AG09319 (cell line): ENCODE data around the gene SUN5.
"Not testable (repeated sequence)": the region's sequence is repeated elsewhere in the genome, so short reads cannot be mapped to it uniquely, and the experiment has no call there.

Source experiments
- DNase-seq: peaks from one replicate; pipeline ENCODE4 v3.0.0-alpha.2; 2010; ENCODE audit warnings: low read depth; ENCODE audit errors: extremely low read depth
- TF ChIP-seq, protein P1 (sequence below): IDR thresholded peaks from 2 replicates; pipeline ENCODE4 v1.5.1; 2011; ENCODE audit warnings: low read depth, mild to moderate bottlenecking, inconsistent platforms, low read length, moderate library complexity

The SUN5 gene

DNA sequence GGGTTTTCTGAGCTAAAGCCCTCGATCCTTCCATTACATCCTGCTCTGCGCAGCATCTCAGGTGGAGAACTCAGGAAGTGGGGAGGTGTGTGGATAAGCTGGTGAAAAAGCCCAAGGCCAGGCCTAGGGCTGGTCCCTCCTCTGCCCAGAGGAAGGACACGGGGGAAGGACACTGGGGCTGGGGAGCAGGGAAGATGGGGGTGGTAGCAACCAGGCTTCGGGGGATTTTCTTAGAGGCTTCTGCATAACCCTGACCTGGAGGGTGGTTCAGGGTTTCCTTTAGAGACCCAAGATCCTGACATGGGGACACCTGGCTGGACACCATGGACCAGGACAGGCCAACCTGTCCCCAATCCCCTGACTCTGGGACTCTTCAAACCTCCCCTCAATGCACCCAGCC is 37.9 kb downstream of the SUN5 start:
- TF ChIP-seq, protein P1, sequence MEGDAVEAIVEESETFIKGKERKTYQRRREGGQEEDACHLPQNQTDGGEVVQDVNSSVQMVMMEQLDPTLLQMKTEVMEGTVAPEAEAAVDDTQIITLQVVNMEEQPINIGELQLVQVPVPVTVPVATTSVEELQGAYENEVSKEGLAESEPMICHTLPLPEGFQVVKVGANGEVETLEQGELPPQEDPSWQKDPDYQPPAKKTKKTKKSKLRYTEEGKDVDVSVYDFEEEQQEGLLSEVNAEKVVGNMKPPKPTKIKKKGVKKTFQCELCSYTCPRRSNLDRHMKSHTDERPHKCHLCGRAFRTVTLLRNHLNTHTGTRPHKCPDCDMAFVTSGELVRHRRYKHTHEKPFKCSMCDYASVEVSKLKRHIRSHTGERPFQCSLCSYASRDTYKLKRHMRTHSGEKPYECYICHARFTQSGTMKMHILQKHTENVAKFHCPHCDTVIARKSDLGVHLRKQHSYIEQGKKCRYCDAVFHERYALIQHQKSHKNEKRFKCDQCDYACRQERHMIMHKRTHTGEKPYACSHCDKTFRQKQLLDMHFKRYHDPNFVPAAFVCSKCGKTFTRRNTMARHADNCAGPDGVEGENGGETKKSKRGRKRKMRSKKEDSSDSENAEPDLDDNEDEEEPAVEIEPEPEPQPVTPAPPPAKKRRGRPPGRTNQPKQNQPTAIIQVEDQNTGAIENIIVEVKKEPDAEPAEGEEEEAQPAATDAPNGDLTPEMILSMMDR: no peak
- no peak for DNase-seq

DNA sequence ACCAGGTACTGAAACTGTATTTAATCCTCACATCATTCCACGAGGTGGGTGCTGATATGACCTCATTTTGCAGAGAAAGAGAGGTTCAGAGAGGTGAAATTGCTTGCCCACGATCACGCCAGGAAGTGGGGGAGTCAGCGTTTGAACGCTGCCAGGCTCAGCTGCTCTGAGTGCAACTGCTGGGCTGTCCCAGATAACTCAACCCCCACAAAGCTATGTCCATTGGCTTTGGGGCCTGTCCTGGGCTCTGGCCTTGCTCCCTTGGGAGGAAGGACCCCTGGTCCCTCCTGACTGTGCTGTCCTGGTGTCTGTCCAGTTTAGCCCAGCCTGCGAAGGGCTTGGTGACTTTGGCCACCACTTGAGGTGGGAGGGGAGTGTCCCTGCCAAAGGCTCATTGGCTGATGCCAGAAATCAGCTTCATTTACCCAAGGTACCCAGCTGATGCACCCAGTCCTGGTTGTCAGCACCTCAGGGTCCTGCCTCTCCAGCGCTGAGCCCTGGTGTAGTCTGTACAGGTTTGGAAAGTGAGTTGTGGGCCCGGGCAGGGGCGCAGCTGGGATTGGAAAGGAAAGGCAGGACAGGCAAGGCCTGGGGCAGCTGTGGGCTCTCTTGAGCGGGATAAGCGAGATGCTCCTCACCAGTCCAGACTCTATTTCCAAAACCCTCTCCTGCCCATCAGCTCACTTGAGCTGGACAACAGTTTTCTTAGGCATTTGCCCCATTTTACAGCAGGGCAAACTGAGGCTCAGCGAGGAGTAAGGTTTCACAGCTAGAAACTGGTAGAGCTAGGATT is 38.5 kb downstream of the SUN5 start:
- TF ChIP-seq, protein P1: no peak

DNA sequence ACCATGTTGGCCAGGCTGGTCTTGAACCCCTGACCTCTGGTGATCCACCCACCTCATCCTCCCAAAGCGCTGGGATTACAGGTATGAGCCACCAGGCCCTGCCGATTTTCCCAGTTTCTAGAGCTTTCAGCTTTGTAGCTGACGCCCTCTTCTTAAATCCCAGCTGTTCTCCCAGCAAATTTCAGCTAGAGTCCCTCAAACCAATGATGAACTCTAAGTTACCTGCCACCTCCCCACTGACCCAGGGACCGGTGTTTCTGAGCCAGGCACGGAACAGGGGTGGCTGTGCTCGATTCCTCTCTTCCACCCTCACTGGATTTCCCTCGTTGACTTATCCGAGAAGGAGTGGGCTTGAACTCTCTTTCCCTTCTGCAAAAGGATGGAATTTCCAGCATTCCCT is 39.1 kb downstream of the SUN5 start:
- TF ChIP-seq, protein P1: no peak
- no peak for DNase-seq

More for the DNA sequence above, 38.5 kb downstream of the SUN5 start:
- DNase-seq: no peak

DNA sequence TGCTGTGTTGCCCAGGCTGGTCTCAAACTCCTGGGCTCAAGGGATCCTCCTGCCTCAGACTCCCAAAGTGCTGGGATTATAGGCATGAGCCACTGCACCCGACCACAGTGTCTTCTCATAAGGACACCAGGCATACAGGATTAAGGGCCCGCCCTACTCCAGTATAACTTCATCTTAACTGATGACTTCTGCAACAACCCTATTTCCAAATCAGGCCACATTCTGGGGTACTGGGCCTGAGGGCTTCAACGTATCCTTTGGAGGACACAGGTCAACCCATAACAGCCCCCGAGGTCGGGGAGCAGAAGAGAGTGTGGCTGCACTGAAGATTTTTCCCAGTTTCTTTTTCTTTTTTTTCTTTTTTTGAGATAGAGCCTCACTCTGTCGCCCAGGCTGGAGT is 39.7 kb downstream of the SUN5 start:
- no peak for DNase-seq
- TF ChIP-seq, protein P1: no peak

DNA sequence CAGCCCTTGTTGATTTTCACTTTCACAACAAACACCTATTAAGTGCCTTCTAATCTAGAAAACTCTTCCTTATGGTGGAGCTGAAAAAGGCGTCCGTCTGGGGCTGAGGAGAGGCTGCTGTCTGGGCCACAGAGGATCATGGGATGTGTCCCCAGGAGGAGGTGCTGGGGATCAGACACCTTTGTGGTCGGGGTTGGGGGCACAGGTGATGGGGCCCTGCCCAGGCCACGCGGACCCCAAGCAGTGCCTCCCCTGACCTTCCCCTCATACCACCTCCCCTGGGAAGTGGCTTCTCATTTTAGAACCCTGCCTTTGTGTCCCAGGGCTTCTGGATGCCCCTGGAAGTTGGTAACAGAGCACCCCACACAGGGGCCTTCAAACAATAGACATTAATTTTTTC is 41.1 kb downstream of the SUN5 start:
- TF ChIP-seq, protein P1: no peak

DNA sequence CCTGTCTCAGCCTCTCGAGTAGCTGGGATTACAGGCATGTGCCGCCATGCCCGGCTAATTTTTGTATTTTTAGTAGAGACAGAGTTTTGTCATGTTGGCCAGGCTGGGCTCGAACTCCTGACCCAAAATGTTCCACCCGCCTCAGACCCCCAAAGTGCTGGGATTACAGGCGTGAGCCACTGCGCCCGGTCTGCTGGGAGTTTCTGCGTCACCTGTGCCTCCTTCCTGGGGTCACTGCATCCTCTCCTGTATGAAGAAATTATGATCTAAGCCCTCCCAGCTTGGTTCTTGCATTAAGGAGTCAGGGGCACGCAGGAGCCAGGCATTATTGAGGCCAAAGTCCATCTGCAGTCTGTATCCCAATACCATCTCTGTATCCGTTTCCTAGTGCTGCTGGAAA is 41.6 kb downstream of the SUN5 start:
- not testable (repeated sequence) for DNase-seq

More for the DNA sequence above, 41.1 kb downstream of the SUN5 start:
- no peak for DNase-seq

DNA sequence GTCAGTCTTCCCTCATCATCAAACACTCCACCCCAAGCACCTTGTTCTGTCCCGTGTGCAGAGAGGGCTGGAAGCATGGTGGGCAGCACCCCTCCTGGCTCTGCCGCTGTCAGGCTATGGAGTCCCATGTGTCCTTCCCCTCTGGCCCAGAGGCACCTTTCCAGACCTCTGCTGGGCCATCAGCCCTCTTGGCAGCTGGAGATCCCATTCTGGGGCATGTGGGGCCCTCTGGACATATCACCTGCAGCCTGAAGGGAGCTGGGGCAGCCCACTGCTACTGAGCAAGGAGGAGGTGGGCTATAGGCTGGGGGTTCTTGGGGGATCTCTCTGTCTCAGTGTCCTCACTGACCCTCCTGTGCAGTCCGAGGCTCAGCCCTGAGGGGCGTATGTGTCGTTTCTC is 42.2 kb downstream of the SUN5 start:
- TF ChIP-seq, protein P1: no peak
- DNase-seq: no peak
